ENCODE measurements around the gene ARL4A. TPM values are rescaled to one million over a fixed set of nuclear protein-coding genes. Genes with fewer than 3 reads are reported as not detected.
A peak's percentile ranks its signal among the peaks of the same experiment; 100 is the strongest.

ARL4A gene
- total and polyA plus RNA-seq, 2 of the 8 experiments (the other 6 are each of a cell fraction or from before 2014, with no cell fraction given): 14.5 to 29.2 TPM

GRCh38 chr7:12705878-12706277 lies 18.4 kb downstream of the ARL4A start:
- Histone ChIP-seq H3K27me3 (replicated peaks in 1 of 4; ENCODE audit: control insufficient read depth in 3 of 4, extremely low read depth in 1 of 4, insufficient read depth in 3 of 4, low read length in 3 of 4) (no peaks in the 10 kb centered on the region), H2BK12ac (ENCODE audit: low read depth, low read length) (peak overlapping the region; percentile 21; the same call in 1 of the 2 replicates), H3K56ac (replicated peaks; ENCODE audit: insufficient read length, low read depth, low read length) (no peak overlapping the region), H3K18ac (ENCODE audit: extremely low read depth, low read length) (no peak overlapping the region), H3K79me2 (ENCODE audit: control insufficient read depth in 1 of 2, insufficient read depth in 2 of 2, low read length in 2 of 2) (no peaks in the 10 kb centered on the region), H2AK5ac (ENCODE audit: low read depth, low read length) (no peak overlapping the region), H3K9me3 (ENCODE audit: insufficient read depth in 2 of 2, low read depth in 1 of 2, low read length in 1 of 2) (peaks cover 4 to 5% of the 10 kb centered on the region in 2 experiments; a peak in 2 of 4 replicates), H2BK20ac (ENCODE audit: low read length) (no peak overlapping the region), H3K4ac (replicated peaks; ENCODE audit: insufficient read length, low read depth, low read length) (no peak overlapping the region), H2BK15ac (ENCODE audit: low read length) (no peak overlapping the region), H3K79me1 (ENCODE audit: low read depth, low read length) (no peaks in the 10 kb centered on the region), H3K14ac (ENCODE audit: insufficient read length) (no peak overlapping the region), H2BK5ac (ENCODE audit: low read depth, low read length) (no peak overlapping the region), H4K91ac (replicated peaks; ENCODE audit: insufficient read length, low read length) (no peak overlapping the region), H3K9ac (replicated peaks in 1 of 4; ENCODE audit: extremely low read depth in 1 of 4, low read depth in 3 of 4, low read length in 3 of 4) (no peak overlapping the region), H2AFZ (ENCODE audit: low read length) (no peak overlapping the region), H3K4me1 (replicated peaks in 1 of 4; ENCODE audit: control insufficient read depth in 3 of 4, insufficient read depth in 4 of 4, low read length in 3 of 4) (peaks cover 0 to 5% (median 0%) of the 10 kb centered on the region in 4 experiments; a peak in 2 of 7 replicates), H4K8ac (ENCODE audit: extremely low read depth, insufficient read depth, low read length) (no peak overlapping the region), H4K20me1 (replicated peaks in 1 of 2; ENCODE audit: control insufficient read depth in 1 of 2, insufficient read depth in 2 of 2, low read length in 2 of 2) (no peaks in the 10 kb centered on the region), H4K5ac (ENCODE audit: insufficient read length, low read depth, low read length) (no peak overlapping the region), H3K27ac (ENCODE audit: low read depth, low read length) (no peak overlapping the region), H2BK120ac (replicated peaks; ENCODE audit: low read depth, low read length) (no peak overlapping the region), H3K23me2 (ENCODE audit: low read depth, low read length) (no peaks in the 10 kb centered on the region), H3K36me3 (ENCODE audit: control insufficient read depth in 2 of 4, insufficient read depth in 4 of 4, low read length in 3 of 4) (no peaks in the 10 kb centered on the region), H3K4me3 (ENCODE audit: extremely low read depth in 1 of 4, insufficient read depth in 2 of 4, low read depth in 3 of 4, low read length in 4 of 4) (no peak overlapping the region), H3K4me2 (ENCODE audit: insufficient read depth in 1 of 2, low read depth in 2 of 2, low read length in 2 of 2) (no peak overlapping the region), H3K23ac (ENCODE audit: insufficient read length) (no peak overlapping the region)
- no peak for DNase-seq (ENCODE audit: low read depth in 1 of 2, low spot score in 2 of 2)
- CTCF ChIA-PET (ENCODE audit: partially characterized antibody): interaction anchor here (0.6 to 1.9 kb wide), 7 partner anchors 10 to 40 kb away, joined by 3 to 6 read pairs (median 4); no protein-coding TSS in a partner anchor
- 88% methylated on average over 4 of the region's 4 CpGs; no CpG with 5 or more reads in 1 of the 2 experiments for WGBS, 2 experiments (ENCODE audit: extremely low coverage in 1 of 2, insufficient coverage in 1 of 2, insufficient read length in 1 of 2, insufficient replicate concordance in 2 of 2, low coverage in 1 of 2, low lambda C conversion rate in 2 of 2, missing lambda C conversion rate in 1 of 2)
- no peak for FAIRE-seq
- POLR2A ChIA-PET (ENCODE audit: partially characterized antibody): interaction anchor here (1.0 kb wide), 1 partner anchor 9 kb away, joined by 3 read pairs; no protein-coding TSS in a partner anchor
- TF ChIP-seq, protein P1, sequence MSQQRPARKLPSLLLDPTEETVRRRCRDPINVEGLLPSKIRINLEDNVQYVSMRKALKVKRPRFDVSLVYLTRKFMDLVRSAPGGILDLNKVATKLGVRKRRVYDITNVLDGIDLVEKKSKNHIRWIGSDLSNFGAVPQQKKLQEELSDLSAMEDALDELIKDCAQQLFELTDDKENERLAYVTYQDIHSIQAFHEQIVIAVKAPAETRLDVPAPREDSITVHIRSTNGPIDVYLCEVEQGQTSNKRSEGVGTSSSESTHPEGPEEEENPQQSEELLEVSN (IDR thresholded peaks at IDR 0.05): no peak
- no peak for TF ChIP-seq TBP (IDR thresholded peaks at IDR 0.05; ENCODE audit: low read depth, low read length)
- no peak for TF ChIP-seq POU5F1 (IDR thresholded peaks at IDR 0.05; ENCODE audit: low read depth, low read length)
- no peak for TF ChIP-seq KDM5A (IDR thresholded peaks at IDR 0.05; ENCODE audit: low read length)
- TF ChIP-seq POLR2A (IDR thresholded peaks at IDR 0.05; ENCODE audit: control extremely low read depth in 1 of 2, low read depth in 2 of 2, low read length in 2 of 2): no peak
- TF ChIP-seq NANOG (IDR thresholded peaks at IDR 0.05; ENCODE audit: insufficient read depth, low read depth, low read length, poor library complexity, severe bottlenecking): no peak
- TF ChIP-seq RFX5 (IDR thresholded peaks at IDR 0.05; ENCODE audit: borderline replicate concordance, low read depth, low read length): no peak

Data from H1 (cell line).